ENCODE measurements around the gene POC1A.

POC1A gene

DNA sequence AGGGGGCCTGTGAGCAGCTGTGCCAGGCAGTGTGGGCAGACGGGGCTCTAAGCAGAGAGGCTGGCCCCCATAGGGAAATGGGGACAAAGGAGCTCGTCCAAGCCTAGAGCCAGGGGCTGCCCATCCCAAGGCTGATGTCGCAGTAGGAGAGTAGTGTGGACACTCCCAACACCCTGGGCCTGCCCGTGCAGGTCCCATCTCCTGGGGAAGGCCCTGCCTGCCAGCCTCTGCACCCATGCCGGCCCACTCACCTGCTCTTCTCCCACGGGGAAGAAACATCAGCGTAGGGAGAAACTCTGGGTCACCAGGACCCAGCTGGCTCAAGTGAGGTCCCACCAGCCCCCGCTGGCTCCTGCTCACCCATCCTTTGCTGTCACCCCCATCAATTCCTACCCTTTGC lies 87.2 kb downstream of the POC1A start:
- no peak for DNase-seq

DNA sequence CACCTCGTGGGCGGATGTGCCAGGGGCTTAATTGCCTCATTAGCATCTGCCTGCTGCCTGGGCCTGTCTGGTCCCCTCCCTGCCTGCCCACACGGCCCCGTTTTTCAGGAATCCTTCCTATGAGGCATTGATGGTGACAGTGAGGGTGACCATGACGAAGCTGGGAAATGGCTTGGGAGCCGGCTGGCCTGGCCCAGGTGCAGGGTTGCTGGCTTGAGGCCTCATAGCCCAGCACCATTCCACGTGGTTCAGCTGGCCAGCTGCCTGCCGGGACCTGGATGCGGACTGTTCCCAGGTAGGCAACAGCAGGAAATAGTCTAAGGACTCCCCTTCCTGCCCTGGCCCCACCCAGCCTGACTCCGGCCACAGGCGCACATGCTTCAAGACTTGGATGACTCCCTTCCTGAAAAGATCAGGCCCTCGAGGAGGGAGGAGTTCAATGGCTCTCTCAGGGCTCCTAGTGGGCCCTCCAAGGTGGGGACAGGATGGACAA lies 88.9 kb downstream of the POC1A start:
- no peak for ATAC-seq
- no peak for DNase-seq

More for the DNA sequence above, 87.2 kb downstream of the POC1A start:
- no peak for ATAC-seq

DNA sequence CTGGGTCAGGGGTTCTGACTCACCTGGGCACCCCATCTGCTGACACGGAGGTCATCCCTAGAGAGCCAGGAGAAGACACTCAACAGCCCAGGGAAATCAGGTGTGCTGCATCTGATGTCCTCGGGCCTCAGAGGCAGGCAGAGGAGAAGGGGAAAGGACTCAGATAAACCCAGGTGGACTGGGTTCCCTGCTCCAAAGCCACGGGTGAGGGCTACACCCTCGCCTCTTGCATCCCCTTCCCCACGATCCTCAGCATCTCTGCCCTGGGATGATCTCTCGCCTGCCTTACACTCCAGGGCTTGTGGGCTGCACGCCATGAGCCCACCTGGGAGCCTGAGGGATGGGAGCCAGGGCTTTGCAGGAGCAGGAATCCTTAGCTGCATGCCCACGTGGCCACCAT lies 89.7 kb downstream of the POC1A start:
- no peak for ATAC-seq
- no peak for DNase-seq

DNA sequence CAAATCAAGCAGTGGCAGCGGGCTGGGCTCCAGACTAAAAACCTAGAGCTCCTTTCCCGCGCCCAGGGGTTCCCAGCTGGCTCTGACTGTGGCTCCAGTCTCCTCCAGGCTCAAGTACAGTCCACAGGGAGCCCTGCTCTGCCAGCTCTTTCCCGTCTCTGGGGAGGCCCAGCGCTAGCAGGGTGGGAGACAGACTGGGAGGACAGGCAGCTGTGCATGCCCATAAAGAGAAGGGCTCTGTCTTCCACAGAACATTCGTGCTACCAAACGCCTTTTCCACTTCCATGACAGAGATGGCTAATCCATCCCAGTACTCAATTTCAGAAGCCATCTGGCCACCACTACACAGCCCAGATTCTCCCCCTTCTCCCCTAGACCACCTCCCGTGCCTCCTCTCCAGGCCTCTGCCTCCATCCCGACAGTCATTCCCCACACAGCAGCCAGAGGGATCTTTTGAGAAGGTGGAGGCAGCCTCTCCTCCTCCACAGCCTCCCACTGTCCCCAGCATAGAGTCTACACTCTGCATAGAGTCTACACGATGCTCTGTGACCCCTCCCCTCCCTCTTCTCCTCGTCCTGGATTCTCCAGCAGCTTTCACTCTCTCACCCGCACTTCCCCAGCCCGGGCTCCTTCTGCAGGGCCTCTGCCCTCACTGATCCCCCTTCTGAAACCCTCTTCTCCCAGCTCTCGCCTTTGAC lies 91.0 kb downstream of the POC1A start:
- ATAC-seq (no peak), DNase-seq (no peak)

DNA sequence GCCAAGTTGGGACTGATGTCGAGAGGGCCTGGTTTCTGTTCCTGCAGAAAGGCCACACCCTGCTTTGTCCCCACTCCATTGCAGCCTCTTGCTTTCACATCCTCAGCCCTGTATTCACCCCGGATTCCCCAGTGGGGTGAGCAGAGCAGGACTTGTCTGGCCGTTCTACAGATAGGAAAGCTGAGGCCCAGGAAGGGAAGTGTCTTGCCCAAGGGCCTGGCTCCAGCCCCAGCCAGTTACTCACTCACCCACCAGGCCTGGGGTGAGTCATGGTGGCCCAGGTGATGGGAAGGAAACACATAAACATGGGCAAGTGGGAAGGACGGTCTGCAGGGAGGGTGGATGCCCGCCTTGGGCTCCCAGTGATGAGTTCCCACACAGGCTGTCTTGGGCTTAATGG lies 91.7 kb downstream of the POC1A start:
- no peak for DNase-seq
- ATAC-seq = no peak

DNA sequence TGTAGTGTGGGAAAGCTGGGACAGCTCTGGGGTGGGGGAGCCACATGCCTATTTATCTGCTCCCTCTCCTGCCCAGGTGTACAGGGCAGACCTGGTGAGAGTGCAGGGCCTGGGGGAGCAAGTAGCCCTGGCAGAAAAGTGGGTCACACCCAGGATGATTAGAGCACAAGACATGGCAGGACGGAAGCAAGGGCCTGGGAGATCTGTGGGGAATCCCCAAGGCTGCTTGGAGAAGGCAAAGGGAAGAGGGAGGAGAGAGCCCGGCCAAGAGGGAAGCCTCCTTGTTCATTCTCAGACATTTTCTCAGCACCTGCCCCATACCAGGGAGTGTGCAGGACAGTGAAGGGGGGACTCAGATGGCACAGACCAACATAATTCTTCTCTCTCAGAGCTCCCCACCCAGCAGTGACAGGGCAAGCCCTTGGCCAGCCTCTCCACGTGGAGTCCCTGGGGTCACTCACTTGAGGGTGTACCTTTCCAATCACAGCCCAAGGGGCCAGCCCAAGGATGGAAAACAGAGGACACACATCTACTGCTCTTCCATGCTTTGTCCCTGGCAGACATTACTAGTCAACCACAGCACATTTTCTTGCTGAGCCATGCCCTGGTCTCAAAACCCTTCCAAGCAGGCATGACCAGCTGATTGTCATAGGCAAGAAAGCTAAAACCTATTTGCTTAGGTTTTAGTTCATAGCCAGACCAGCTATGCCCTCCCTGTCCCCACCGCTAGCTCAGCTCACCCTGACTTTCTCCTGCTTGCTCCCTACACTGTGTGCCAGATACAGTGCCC lies 92.9 kb downstream of the POC1A start:
- no peak for DNase-seq
- ATAC-seq = no peak

DNA sequence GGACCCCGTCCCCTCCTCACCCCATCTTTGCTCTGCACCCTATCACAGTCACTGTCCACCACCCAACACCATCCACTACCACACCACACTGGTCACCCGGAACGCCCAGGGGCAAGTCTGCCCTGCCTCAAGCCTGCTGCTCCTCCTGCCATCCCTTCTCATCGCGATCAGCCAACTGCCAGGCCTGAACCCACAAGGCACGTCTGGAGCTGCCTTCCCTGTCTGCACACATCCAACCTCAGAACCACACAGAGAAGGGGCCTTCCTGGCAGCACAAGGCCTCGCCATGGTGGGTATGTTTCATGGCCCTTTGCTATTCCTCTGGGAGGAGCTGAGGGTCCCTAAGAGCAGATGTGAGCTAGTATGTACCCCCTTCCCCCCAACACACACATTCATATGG lies 94.4 kb downstream of the POC1A start:
- ATAC-seq (no peak), DNase-seq (no peak)

DNA sequence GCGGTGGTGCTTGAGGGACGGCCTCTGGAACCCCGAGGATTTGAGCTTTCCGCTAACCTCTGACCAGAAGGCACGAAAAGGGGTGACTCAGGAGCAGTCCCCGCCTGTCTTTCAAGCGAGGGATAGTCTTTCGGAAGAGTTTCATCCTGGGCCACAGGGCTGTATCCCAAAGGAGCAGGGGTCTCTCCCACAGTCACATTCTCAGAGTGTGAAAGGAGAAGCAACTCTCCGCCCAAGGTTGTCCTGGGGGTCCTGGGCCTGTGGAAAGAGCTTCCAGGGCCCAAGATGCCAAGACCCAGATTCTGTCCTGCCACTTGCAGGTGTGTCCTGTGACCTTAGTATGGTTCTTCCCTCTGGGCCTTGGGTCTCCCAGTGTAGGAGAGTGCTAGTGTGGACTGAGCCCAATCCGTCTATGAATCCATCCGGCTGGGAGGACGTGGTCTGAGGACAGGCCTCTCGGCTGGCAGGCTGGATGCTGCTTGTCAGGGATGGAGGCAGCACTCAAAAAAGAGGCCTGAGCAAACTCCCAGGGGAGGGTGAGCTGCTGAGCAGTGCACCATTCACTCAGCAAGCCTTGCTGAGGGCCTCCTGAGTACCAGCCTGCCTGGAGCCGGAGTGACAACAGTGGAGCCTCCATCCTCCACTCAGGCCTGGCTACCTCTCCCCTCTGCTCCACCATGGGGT lies 96.3 kb downstream of the POC1A start:
- ATAC-seq (no peak), DNase-seq (no peak)

DNA sequence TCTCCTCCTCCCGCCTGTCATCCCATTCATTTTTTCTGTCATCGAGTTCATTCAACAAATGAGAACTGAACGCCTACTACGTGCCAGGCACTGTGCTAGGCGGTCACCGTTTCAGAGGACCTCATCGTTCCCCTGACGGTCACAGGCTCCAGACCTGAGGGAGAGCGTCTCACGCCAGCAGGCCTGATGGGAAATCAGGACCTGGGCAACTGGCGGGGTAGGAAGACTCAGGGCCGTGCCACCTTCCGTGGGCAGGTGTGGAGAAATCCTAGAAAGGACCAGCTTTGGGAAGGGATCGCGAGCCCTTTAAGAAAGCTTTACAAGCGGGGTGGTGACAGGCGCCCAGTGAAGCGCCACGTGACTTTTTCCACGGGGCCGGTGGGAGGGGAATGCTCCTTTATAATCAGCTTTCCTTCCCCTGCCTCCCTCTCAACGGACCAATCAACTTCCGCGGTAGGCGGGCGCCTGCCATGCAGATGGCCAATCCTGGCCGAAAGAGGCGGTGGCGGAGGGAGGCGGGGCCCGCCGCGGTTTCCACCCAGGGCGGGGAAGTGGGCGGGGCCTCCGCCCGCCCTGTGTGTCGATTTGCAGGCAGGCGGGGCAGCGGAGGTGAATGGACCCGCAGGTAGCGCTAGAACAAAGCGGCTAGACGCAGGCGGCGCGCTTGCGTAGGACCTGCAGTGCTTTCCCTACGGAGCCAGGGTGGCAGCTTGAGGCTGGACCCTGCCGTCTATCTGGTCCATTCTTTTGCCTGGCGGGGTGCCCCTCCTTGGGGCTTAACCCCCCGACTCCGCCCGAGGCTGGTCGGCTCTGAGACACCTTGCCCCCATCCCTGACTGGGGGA lies 97.0 kb downstream of the POC1A start:
- DNase-seq = peak; percentile 99
- ATAC-seq = peak; percentile 86

DNA sequence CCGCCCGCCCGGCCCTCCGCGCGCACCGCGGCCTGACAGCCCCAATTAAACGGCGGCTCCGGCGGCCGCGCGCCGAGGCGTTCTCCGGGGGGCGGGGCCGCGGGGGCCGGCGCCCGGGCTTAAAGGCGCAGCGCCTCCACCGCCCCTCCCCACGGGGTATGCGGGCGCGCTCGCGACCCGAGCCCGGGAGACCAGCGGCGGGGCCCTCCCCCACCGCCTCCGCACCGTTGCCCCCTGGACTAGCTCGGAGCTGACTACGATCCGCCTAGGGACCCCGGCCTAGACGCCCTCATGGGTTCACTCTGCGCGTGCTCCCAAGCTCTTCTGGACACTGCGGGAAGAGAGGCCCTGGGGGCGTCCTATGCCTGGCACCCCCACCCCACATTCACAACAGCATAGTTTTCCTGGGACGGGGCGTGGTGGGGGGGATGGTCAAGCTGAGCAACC lies 97.7 kb downstream of the POC1A start, which contains the start of gene DUSP7:
TSS of gene DUSP7 (minus strand) at position 51 of the 447 bp plus-strand sequence. CDS start 205 bp downstream, outside the sequence.
- DNase-seq (peak; percentile 81), ATAC-seq (peak; percentile 25)

DNA sequence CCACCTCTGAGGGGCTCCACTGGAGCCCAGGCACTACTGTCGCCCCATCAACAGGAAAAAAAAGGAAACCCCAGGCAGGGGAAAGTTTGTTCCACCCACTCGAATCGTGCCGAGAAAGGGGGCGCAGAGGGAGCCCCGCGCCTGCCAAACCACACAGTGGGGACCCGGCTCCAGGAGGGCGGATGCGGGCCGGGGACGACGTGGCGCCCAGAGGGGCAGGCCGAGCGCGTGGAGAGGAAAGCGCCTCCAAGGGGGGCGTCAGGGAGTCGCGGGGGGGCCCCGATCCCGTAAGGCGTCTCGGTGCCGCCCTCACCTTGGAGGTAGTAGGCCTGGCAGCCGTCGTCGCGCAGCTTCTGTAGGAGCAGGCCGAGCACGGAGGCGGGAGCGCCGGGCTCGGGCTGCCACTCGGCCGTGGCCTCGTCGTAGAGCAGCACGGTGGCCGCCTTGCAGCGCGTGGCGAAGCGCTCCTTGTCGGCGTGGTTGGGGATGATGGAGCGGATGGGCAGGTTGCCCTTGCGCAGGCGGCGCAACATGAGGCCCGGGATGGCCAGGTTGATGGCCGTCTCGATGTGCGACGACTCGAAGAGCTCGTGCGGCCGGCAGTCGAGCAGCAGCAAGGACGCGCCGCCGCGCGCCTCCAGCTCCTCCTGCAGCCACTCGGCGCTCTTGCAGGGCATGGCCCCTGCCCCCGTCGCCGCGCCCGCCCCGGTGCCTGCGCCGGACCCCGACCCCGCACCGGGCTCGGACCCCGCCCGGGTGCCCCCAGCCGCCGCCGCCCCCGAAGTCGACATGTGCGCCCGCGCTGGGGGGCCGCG lies 98.5 kb downstream of the POC1A start:
- DNase-seq (peak; percentile 58), ATAC-seq (peak; percentile 1)

DNA sequence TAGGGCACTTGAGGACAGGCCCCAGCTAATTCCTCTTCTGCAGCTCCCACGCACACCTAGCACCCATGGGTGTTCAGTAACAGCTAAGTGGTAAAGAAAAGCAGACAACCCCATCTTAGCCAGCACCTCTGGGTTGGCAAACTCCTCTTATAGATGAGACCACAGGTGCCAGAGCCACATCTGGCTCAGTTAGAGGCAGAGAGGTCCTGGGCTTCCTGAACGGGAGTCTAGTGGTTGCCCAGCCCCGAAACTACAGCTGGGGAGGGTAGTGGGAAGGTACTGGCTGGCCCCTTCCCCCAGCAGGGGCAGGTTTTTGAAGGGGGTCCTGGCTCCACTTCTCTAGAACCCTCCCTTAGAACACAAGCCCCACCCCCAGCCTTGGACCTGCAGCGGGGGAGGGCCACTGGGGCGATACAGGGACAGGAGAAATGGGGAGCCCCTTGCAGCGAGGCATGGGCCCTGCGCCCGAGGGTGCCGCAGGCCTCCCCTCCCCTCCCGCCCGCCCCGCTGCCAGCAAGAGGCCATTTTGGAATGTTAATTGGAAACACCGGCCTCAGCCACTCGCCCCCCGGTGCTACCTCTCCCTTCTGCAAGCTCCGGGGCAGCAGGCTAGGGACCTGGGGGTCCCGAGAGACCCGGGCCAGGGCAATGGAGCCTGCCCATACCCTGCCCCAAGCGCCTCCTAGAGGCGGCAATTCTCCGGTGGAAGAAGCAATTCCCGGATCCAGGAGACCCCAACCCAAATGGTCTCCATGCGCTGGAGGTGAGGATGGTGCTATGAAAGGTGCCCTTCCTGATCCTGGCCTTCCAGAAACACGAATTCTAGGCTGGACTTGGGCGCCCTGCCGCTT lies 99.3 kb downstream of the POC1A start:
- DNase-seq (peak; percentile 32), ATAC-seq (no peak)

DNA sequence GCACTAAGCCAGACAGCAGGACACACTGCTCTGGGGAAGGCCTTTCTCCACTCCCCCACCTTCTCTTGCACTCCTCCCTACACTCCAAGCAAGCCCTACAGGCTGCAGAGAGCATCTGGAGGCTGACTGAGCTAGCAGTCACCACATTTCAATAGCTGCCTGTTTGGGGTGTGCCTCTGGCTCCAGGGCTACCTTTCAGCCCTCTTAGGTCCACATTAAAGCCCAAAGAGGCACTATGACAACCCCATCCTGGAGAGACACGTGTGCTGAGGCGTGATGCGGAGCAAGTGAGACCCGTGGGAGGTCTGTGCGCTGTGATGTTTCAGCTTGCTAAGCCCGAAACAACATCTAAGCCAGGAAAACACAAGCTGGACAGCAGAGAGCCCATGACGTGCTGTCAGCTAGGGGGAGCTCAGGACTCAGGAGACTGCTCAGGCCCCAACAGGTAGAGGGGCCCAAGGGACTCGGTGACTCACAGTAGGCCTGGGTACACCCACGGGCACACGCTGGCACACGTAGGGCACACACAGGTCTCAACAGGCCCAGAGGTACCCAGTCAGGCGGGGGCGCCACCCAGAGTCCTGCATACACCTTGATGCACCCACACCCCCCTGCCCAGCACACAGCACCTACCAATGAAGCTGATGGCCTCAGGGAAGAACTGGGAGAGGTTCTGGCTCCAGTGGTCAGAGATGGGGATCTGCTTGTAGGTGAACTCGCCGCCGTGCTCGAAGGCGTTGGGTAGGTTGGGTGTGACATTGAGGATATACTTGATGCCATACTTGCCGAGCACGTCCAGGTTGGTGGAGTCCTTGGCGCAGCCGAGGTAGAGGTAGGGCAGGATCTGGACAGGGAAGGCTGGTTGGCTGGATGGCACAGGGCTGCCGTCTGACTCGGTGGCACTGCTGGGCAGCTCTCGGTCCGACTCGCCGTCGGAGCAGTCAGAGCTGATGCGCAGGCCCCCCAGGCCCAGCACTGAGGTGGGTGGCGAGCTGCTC lies 100.6 kb downstream of the POC1A start:
- DNase-seq = peak; percentile 50
- peak; percentile 7 for ATAC-seq

DNA sequence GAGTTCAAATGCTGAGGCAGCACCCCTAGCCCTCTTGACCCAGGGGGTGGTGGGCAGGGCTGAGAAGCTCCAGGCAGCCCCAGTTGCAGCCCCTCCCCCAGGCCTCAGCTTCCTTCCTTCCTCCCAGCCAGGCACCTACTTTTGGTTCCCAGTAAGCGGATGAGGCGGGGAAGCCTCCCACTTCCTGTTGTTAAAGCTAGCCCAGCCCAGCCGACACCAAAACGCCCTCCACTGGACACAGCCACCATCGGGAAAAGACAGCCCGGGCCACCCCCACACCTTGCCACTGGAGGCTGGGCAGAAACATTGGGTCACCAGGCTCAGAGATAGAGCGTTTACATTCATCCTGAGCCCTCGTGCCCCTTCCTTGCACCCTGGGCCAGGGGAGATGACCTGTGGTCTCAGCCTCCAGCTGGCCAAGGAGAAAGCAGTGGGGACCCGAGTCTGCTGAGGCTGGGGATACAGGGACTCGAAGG lies 101.4 kb downstream of the POC1A start:
- ATAC-seq (no peak), DNase-seq (peak; percentile 57)

DNA sequence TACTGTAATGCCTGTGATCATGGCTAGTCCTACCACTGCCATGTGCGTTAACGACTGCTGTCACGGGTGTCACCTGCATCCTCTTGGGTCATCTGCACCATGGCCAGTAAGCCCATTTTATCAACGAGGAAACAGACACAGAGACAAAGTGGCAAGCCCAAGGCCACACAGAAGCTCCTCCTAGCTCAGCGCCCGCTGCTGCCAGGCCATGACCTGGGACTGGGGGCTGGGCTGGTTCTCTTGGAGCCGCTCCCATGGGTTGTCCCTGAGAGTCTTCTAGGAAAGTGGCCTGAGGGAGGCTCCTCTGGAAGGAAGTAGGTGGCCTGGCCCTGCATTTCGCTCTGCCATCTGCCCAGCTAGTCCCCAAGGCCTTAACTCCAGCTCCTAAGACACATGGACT lies 102.8 kb downstream of the POC1A start:
- DNase-seq = no peak
- no peak for ATAC-seq

DNA sequence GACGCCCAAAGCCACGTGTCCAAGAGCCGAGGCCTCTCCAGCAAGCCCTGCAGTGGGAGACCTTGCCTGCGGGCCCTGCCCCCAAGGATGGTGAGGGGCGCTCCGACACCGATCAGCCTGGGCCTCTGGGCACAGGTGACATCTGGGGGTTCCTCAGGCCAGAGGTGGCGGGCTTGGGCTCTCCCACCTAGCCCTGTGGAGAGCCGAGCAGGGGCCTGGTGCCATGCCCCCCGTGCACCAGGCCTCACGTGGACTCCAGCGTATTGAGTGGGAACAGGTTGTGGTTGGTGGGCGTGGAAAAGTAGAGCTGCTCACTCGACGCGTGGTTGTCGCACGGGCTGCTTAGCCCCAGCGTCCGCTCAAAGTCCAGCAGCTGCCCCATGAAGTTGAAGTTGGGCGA lies 103.7 kb downstream of the POC1A start:
- ATAC-seq = no peak
- DNase-seq = no peak

DNA sequence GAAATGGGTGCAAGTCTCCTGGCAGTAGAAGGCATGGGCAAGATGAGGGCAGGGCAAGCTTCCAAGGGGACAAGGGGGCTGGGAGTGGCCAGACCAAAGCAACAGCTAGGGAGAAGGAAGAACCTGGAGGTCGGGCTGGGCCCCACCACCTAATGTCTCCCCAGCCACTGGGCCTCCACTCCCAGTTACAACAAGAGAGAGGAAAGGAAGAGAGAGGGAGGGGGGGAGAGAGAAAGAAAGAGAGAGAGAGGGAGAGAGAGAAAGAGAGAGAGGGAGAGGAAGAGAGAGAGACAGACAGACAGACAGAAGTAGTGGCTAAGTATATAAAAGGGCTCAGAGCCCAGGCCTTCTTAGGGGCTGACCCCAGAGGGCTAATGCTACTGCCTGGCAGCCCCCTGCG lies 104.7 kb downstream of the POC1A start:
- DNase-seq = no peak
- no peak for ATAC-seq

DNA sequence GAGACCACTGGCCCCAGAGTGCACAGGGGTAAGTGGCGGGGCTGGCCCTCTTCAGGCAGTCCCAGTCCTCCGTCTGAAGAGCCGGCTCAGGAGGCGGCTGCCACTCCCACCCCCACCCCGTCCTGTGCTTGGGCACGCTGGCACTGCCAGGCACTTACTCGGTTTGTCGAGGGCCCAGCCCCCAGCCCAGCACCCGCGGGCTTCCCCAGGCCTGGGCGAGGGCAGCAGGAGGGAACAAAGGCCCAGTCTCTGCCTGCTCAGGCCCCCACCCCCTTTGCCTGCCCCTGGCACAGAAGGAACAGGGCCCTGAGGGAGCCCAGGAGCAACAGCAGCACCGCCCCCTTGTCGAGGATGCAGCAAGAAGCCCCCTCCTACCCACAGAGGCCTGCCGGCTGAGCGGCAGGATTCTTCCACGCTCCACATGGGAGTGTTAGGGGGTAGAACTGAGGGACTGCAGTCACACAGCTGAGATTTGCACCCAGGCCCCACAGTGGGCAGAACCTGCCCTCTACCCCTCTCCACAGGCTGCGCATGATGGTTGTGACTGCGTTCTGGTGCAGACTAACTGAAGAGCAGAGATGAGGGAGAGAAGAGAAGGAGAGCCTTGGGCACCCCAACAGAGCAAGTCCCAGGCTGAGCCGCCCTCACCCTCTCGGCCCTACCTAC lies 106.8 kb downstream of the POC1A start:
- ATAC-seq (no peak), DNase-seq (no peak)

Measured in stimulated activated naive CD8-positive, alpha-beta T cell treated with anti-CD3 and anti-CD28 coated beads, Interleukin-15, Interleukin-2, amounts not matched to agents 100 U/mL and 50 U/mL, for 24 hours (primary cell).